NB4 (cell line): ENCODE data around the gene PFN3.

ENCODE experiments used
- MYC ChIP-seq: IDR thresholded peaks from 2 replicates; pipeline ENCODE4 v1.6.1; 2011; ENCODE audit warnings: low read depth, low read length
- POLR2A ChIP-seq: IDR thresholded peaks from 2 replicates; pipeline ENCODE4 v1.6.1; 2011; ENCODE audit warnings: mild to moderate bottlenecking; ENCODE audit not compliant: insufficient read length; ENCODE audit errors: extremely low read depth
- TF ChIP-seq, protein P1 (sequence below): IDR thresholded peaks from one replicate; pipeline ENCODE4 v1.5.1; 2012; ENCODE audit warnings: low read depth, low read length
- TF ChIP-seq, protein P2 (sequence below): IDR thresholded peaks from 2 replicates; pipeline ENCODE4 v1.6.1; 2011; ENCODE audit warnings: low read depth, low read length

DNA sequence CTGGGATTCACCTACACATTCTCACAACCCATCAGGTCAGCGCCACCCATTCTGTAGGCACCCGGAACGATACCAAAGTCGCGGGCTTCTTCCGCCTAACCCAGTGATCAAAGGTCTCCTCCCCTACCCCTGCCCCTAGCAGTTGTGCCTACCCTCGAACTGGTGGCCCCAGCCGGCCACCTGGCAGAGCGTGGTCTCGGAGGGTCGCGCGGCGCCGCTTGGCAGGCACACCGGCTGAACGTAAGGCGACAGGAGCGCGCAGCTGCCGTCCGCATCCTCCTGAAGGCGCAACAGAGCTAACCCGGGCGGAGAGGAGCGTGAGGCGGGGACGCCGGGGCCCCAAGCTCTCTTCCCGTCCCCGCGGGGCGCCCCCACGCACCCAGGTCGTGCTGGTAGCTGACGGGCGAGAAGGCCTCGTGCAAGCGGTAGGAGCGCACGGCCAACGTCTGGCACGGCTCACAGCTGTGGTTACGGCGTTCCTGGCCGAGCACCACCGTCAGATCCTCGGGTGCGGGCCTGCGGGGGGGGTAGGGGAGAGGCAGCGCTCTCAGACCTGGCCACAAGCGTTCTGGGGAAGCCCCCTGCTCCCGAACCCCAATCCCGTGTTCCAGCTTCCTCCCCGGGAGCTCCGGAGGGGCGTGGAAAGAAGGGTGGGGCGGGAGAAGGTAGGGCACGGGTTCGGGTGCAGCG is 2.8 kb upstream of the PFN3 start:
- TF ChIP-seq, protein P1, sequence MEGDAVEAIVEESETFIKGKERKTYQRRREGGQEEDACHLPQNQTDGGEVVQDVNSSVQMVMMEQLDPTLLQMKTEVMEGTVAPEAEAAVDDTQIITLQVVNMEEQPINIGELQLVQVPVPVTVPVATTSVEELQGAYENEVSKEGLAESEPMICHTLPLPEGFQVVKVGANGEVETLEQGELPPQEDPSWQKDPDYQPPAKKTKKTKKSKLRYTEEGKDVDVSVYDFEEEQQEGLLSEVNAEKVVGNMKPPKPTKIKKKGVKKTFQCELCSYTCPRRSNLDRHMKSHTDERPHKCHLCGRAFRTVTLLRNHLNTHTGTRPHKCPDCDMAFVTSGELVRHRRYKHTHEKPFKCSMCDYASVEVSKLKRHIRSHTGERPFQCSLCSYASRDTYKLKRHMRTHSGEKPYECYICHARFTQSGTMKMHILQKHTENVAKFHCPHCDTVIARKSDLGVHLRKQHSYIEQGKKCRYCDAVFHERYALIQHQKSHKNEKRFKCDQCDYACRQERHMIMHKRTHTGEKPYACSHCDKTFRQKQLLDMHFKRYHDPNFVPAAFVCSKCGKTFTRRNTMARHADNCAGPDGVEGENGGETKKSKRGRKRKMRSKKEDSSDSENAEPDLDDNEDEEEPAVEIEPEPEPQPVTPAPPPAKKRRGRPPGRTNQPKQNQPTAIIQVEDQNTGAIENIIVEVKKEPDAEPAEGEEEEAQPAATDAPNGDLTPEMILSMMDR = no peak
- TF ChIP-seq MYC (no peak), POLR2A (no peak)
- TF ChIP-seq, protein P2, sequence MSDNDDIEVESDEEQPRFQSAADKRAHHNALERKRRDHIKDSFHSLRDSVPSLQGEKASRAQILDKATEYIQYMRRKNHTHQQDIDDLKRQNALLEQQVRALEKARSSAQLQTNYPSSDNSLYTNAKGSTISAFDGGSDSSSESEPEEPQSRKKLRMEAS = no peak; the same call in 1 of the 2 replicates
